HG03196 (cell line): ENCODE results near the gene OCA2.
"Not testable (repeated sequence)": the region's sequence is repeated elsewhere in the genome, so short reads cannot be mapped to it uniquely, and the experiment has no call there.

ENCODE experiments used
- ATAC-seq: cut with Tn5 transposase; IDR thresholded peaks from one replicate; pipeline ENCODE4 v1.9.1; 2021; ENCODE audit not compliant: unreplicated experiment

OCA2 gene

GRCh38 chr15:27853624-27854455 lies 245.3 kb downstream of the OCA2 start:
- no peak for ATAC-seq

GRCh38 chr15:27851858-27852210 lies 247.3 kb downstream of the OCA2 start:
- no peak for ATAC-seq

GRCh38 chr15:27850981-27851857 lies 247.9 kb downstream of the OCA2 start:
- no peak for ATAC-seq

- no peak for ATAC-seq
These were observed 249.1 kb downstream of the OCA2 start for GRCh38 chr15:27850050-27850449.

GRCh38 chr15:27848936-27849335 lies 250.2 kb downstream of the OCA2 start:
- ATAC-seq, result not testable (repeated sequence)

GRCh38 chr15:27847775-27848710 lies 251.1 kb downstream of the OCA2 start:
- ATAC-seq, result no peak

GRCh38 chr15:27846722-27847395 lies 252.3 kb downstream of the OCA2 start:
- ATAC-seq, result no peak

- no peak for ATAC-seq
These were observed 253.4 kb downstream of the OCA2 start for GRCh38 chr15:27845535-27846369.

GRCh38 chr15:27844018-27844666 lies 255.0 kb downstream of the OCA2 start:
- no peak for ATAC-seq

- no peak for ATAC-seq
These were observed 256.0 kb downstream of the OCA2 start for GRCh38 chr15:27843146-27843545.

GRCh38 chr15:27842526-27842925 lies 256.6 kb downstream of the OCA2 start:
- ATAC-seq, result no peak

- ATAC-seq, result no peak
These were observed 263.7 kb downstream of the OCA2 start for GRCh38 chr15:27835233-27835939.

- no peak for ATAC-seq
These were observed 264.4 kb downstream of the OCA2 start for GRCh38 chr15:27834684-27835083.

GRCh38 chr15:27833974-27834373 lies 265.1 kb downstream of the OCA2 start:
- ATAC-seq, result no peak

- ATAC-seq, result no peak
These were observed 265.9 kb downstream of the OCA2 start for GRCh38 chr15:27833178-27833577.

GRCh38 chr15:27832237-27832596 lies 266.9 kb downstream of the OCA2 start:
- ATAC-seq, result no peak

GRCh38 chr15:27831384-27832236 lies 267.5 kb downstream of the OCA2 start:
- ATAC-seq, result no peak

GRCh38 chr15:27828746-27829145 lies 270.4 kb downstream of the OCA2 start:
- no peak for ATAC-seq
